Thoracic aorta (tissue), 2 donors: ENCODE measurements around the gene FOSB. TPM values are rescaled to one million over a fixed set of nuclear protein-coding genes. Genes with fewer than 3 reads are reported as not detected.
A peak's percentile ranks its signal among the peaks of the same experiment; 100 is the strongest.

Source experiments
- ATAC-seq: fragments of 150-250 bp; one replicate; pipeline ENCODE4 v1.8.0; 2017; ENCODE audit warnings: low read depth; ENCODE audit not compliant: insufficient number of reproducible peaks, low FRiP score
- DNase-seq: peaks from one replicate; pipeline ENCODE4 v3.0.0-alpha.2; 2020; ENCODE audit warnings: low spot score
- H3K27ac ChIP-seq, 2 donors: fragments of 200-600 bp; sonication (generic); 1 replicate in 1 of 2; 2 replicates in 1 of 2; pipeline ENCODE4 v1.5.1; 2016; ENCODE audit warnings: mild to moderate bottlenecking in 2 of 2, moderate library complexity in 2 of 2
- H3K27me3 ChIP-seq: fragments of 200-600 bp; sonication (generic); replicated peaks from 2 replicates; pipeline ENCODE4 v1.6.0; 2016; ENCODE audit warnings: mild to moderate bottlenecking; ENCODE audit not compliant: insufficient read depth
- H3K36me3 ChIP-seq: fragments of 200-600 bp; sonication (generic); one replicate; pipeline ENCODE4 v1.5.1; 2016
- H3K4me1 ChIP-seq, 2 donors: fragments of 200-600 bp; sonication (generic); 1 replicate in 1 of 2; 2 replicates in 1 of 2; pipeline versions ENCODE4 v1.5.1 to v1.6.0; 2016; ENCODE audit warnings: low read depth in 2 of 2, mild to moderate bottlenecking in 1 of 2; ENCODE audit not compliant: control insufficient read depth in 1 of 2
- H3K4me3 ChIP-seq: fragments of 200-600 bp; sonication (generic); 2 replicates; pipeline ENCODE4 v1.5.1; 2016; ENCODE audit warnings: mild to moderate bottlenecking
- H3K9me3 ChIP-seq: fragments of 200-600 bp; sonication (generic); 2 replicates; pipeline ENCODE4 v1.5.1; 2016
- total RNA-seq, 2 donors: library from RNA; depleted of rRNA; stranded (reverse); fragments of >200 nt; gene quantifications; one replicate each; pipeline versions ENCODE4 v1.1.0 to v1.2.3, GENCODE V29; 2016
- TF ChIP-seq, protein P1 (sequence below): fragments of 200-600 bp; sonication (generic); IDR thresholded peaks from one replicate; pipeline ENCODE4 v1.5.1; 2019; ENCODE audit warnings: antibody characterized with exemption

FOSB gene
- total RNA-seq, 2 donors from 2014 or later: 126 to 587 TPM

DNA sequence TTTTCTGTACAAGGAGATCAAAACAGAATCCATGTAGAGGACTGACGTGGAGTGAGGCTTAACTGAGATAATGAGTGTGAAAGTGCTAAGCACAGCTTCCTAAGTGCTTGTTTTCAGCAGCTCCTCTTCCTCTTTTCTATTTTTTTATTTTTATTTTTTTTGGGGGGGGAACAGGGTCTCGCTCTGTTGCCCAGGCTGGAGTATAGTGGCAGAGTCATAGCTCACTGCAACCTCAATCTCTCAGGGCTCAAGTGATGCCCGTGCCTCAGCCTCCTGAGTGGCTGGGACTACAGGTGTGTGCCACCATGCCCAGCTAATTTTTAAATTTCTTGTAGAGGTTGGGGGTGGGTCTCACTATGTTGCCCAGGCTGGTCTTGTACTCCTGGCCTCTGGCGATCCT, 5.6 kb upstream of the FOSB start:
- H3K4me1 ChIP-seq: peaks cover 3% of the 10 kb centered on the region in 2 donors
- H3K36me3 ChIP-seq: no peaks in the 10 kb centered on the region
- ATAC-seq (no peak), DNase-seq (no peak)
- no peak overlapping the region for H3K27ac ChIP-seq
- H3K27me3 ChIP-seq: no peaks in the 10 kb centered on the region
- no peak overlapping the region for H3K4me3 ChIP-seq
- H3K9me3 ChIP-seq: no peaks in the 10 kb centered on the region
- TF ChIP-seq, protein P1, sequence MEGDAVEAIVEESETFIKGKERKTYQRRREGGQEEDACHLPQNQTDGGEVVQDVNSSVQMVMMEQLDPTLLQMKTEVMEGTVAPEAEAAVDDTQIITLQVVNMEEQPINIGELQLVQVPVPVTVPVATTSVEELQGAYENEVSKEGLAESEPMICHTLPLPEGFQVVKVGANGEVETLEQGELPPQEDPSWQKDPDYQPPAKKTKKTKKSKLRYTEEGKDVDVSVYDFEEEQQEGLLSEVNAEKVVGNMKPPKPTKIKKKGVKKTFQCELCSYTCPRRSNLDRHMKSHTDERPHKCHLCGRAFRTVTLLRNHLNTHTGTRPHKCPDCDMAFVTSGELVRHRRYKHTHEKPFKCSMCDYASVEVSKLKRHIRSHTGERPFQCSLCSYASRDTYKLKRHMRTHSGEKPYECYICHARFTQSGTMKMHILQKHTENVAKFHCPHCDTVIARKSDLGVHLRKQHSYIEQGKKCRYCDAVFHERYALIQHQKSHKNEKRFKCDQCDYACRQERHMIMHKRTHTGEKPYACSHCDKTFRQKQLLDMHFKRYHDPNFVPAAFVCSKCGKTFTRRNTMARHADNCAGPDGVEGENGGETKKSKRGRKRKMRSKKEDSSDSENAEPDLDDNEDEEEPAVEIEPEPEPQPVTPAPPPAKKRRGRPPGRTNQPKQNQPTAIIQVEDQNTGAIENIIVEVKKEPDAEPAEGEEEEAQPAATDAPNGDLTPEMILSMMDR: no peak

DNA sequence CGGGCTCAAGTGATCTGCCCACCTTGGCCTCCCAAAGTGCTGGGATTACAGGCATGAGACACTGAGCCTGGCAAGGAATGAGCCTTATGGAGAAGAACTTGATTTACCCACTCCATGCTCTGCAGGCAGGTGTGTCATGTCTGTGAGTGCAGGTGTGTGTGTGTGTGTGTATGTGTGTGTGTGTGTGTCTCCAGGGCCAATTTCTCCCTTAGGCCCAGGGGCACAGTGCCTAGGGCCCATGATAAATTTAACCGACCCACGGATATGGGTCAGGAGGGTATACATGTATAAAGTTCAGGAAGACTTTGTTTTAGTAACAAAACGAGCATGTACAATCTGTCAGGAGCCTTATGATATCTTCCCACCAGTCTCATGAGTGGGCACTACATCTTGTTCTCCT, 4.6 kb upstream of the FOSB start:
- ATAC-seq (no peak), DNase-seq (no peak)
- Histone ChIP-seq H3K4me3 (no peak overlapping the region), H3K27ac (no peak overlapping the region), H3K9me3 (no peaks in the 10 kb centered on the region), H3K4me1 (peaks cover 4 to 9% of the 10 kb centered on the region in 2 donors), H3K36me3 (no peaks in the 10 kb centered on the region), H3K27me3 (no peaks in the 10 kb centered on the region)
- TF ChIP-seq, protein P1: no peak

DNA sequence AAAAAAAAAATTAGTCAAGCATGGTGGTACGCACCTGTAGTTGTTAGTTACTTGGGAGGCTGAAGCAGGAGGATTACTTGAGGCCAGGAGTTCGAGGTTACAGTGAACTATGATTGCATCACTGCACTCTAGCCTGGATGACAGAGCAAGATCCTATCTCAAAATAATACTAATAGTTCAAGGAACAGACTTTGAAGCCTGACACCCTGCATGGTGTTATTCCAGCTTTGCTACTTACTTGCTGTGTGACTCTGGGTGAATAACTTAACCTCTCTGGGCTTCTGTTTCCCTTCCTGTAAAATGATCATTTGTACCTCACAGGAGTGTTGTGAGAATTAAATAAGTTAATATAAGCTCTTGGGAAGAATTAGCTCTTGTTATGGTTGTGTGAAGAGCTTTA, 3.5 kb upstream of the FOSB start:
- Histone ChIP-seq H3K4me1 (peaks cover 4 to 15% of the 10 kb centered on the region in 2 donors), H3K27me3 (no peaks in the 10 kb centered on the region), H3K27ac (no peak overlapping the region), H3K36me3 (no peaks in the 10 kb centered on the region), H3K4me3 (no peak overlapping the region), H3K9me3 (no peaks in the 10 kb centered on the region)
- ATAC-seq: no peak
- TF ChIP-seq, protein P1: no peak
- DNase-seq: no peak

DNA sequence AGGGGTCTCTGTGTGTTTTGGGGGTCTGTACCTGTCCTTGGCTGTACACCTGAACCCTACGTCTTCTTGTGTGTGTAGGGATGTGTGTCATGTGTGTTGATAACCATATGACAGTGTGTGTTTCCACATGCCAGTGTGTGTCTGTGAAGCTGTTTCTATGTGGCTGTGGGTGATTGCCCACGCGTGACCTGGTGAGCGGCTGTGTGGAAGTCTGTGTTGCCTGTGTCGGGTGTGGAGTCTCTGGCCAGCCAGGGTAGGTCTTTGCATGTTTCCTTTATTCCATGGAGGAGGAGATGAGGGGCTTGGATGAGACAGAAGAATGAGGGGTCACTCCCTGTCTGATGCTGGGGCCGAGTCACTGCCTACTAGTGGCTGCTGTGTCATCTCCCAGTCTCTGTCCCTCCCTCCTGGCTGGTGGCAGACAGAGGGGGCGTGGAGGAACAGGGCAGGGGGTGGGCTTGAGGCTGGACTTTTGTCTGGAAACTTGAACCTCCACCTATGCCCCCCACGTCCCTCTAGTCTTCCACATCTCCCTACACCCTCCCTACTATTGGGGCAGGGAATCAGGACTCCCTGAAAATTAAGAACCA, 2.8 kb upstream of the FOSB start:
- DNase-seq: no peak
- TF ChIP-seq, protein P1: no peak
- Histone ChIP-seq H3K9me3 (no peaks in the 10 kb centered on the region), H3K4me3 (no peak overlapping the region), H3K4me1 (peaks cover 5 to 17% of the 10 kb centered on the region in 2 donors), H3K27ac (no peak overlapping the region), H3K27me3 (no peaks in the 10 kb centered on the region), H3K36me3 (no peaks in the 10 kb centered on the region)
- no peak for ATAC-seq

DNA sequence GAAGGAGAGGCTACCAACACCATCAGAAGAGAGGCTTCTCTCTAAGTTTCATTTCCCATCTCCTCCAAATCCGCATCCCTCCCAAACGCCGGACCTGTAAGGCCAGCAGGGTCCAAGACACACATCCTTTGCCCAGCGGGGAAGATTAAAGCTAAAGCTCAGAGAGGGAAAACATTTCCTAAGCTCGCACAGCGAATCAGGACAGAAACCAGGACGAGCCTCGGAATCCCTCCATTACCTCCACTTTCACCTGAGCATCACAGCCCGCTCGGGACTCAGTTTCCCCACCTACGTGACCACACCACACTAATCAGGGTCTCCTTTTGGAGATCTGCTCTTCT, 711 bp upstream of the FOSB start:
- no peak for ATAC-seq
- H3K27me3 ChIP-seq: no peaks in the 10 kb centered on the region
- H3K4me1 ChIP-seq: peaks cover 9 to 26% of the 10 kb centered on the region in 2 donors
- H3K27ac ChIP-seq: peak overlapping the region; percentile 97
- TF ChIP-seq, protein P1: no peak
- no peaks in the 10 kb centered on the region for H3K9me3 ChIP-seq
- no peaks in the 10 kb centered on the region for H3K36me3 ChIP-seq
- peak overlapping the region; percentile 90 for H3K4me3 ChIP-seq
- DNase-seq: no peak
